Activated CD4-positive, alpha-beta T cell treated with anti-CD3 and anti-CD28 coated beads, Interleukin-2, amount 50 U/mL, for 4 hours (primary cell): ENCODE data around the gene HSPH1.
"Not testable (repeated sequence)": the region's sequence is repeated elsewhere in the genome, so short reads cannot be mapped to it uniquely, and the experiment has no call there.

Experiments used
- DNase-seq, 2 experiments: peaks; one replicate each; pipeline ENCODE4 v3.0.0-alpha.2; 2020

Gene HSPH1

DNA sequence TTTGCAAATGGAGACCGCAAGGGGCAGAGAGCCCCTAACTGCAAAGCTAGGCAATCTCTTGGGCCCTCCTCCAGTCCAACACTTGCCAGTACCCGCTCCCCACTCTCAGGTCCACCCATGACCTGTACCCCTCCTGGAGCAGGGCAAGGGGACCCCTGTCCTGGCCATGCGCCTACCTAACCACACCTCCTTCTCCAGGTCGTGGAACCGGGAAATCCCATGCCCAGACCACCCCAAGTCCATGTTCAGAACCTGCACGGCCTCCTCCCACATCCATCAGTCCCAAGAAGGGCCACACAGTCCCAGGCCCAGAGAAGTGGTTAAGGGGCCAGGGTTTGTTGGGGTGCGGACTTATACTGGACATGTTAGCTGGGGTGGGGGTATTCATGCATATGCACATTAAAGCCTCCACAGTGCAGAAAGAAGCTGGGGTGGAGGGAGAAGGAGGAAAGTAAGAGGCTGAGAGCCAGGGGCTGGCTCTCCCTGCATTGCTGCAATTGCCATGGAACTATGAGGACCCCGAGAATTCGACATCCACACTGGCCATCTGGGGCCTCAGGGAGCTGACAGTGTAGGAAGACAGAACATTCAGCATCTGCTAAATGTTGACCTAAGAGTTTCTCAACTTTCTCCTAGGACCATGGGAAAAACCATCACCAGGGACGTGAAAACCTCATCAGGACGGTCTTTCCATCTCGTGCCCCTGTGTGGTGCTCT lies 39.0 kb downstream of the HSPH1 start:
- DNase-seq, result no peak

GRCh38 chr13:31122143-31122542 lies 39.6 kb downstream of the HSPH1 start:
- no peak for DNase-seq

- DNase-seq, result no peak
Measured at GRCh38 chr13:31121379-31122140, 40.1 kb downstream of the HSPH1 start.

- DNase-seq, result no peak
Measured at GRCh38 chr13:31119966-31120700, 41.6 kb downstream of the HSPH1 start.

DNA sequence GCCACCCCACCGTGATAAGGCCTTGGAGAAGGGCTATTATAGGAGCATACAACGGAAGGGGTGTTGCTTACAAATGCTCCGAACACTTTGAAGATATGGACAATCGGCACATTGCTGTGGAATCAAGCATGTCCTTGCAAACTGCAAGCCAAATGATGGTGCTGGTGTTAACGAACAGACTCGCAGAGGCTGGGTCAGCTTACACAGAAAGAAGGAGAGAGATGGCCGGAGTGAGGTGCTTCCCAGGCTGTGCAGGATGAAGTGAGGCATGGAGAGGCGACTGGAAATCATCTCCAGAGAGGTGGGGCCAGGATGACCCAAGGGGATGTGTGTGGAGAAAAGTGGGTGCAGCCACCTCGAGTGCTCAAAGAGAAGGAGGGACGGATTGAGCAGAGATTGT lies 42.2 kb downstream of the HSPH1 start:
- DNase-seq, result no peak

- DNase-seq, result no peak
Measured at GRCh38 chr13:31116224-31116623, 45.5 kb downstream of the HSPH1 start.

DNA sequence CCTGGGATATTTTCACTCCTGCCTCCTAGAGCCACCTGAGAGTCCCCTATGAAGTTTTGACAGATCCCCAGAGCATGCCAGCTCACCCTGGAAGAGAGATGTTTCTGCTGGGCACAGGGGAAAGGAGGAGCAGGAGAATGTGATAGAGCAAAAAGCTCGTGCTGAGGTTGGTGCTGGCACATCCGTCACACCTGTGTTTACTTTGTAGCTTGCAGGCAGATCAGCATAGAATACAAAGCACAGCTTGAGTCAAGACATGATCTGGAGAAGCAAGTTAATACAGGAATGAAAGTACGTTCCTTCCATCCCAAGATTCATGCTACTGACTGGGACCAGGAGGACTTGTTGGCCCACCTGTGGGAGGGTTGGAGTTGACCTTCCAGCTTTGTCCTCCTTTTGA lies 46.1 kb downstream of the HSPH1 start:
- no peak for DNase-seq

- DNase-seq, result no peak
Measured at GRCh38 chr13:31114641-31115040, 47.1 kb downstream of the HSPH1 start.

DNA sequence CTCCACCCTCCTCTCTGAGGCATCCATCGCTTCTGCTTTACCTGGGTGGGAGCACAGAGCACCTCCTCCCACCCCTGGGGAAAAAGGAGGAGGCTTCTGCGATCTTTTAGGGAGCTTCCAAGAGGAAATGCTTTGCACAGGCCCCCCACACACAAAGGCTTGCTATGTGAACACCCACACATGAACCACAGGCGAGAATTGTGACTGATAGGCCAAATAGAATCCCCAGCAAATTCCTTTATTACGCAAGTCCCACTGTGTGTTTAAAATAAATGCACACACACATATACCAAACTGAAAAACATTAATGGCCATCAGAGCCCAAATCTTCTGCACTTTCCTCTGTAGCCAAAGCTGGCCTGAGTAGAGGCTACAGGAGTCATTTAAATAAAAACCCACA lies 50.6 kb downstream of the HSPH1 start:
- no peak for DNase-seq

- no peak for DNase-seq
Measured at GRCh38 chr13:31110617-31111016, 51.1 kb downstream of the HSPH1 start.

GRCh38 chr13:31110169-31110568 lies 51.5 kb downstream of the HSPH1 start:
- no peak for DNase-seq

DNA sequence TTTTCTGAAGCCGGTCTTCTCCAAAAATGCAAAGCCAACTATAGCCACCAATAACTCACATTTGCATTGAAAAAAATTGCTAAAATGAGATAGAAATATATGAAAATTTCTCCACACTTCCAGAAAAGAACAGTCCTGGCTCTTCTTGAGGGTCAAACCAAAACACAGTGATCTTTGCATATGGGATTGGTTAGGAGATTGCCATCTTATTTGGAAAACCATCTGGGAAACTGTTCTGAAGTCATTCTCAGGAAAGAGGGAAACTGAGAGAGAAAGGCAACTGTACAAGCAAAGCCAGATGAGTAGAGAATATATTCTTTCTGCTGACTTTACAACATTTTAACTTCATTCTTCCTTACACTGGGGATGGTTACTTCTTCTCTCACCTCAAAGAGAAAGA lies 54.6 kb downstream of the HSPH1 start:
- DNase-seq, result no peak

DNA sequence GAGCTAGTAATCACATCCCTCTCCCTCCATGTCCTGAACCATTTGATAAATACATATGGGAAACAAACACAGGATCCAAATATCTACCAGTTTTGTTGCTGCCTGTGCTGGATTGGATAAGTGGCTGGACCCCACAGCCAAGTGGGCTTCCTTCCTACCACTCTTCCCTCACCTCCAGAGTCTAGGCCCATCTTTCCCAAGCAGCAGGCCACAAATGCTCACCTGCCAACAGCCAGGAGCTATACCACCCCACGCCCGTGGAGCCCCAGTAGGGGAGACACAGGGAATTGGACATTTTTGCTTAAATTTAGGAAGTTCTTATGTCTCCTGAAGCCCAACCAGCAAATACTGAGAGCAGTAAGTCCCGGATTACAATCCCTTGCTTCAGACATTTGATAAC lies 55.8 kb downstream of the HSPH1 start:
- DNase-seq, result no peak

GRCh38 chr13:31105020-31105795 lies 56.5 kb downstream of the HSPH1 start:
- no peak for DNase-seq

GRCh38 chr13:31102905-31103304 lies 58.8 kb downstream of the HSPH1 start:
- DNase-seq, result no peak

- no peak for DNase-seq
Measured at GRCh38 chr13:31101472-31102170, 60.1 kb downstream of the HSPH1 start.

- DNase-seq, result no peak
Measured at GRCh38 chr13:31100721-31101120, 61.0 kb downstream of the HSPH1 start.

DNA sequence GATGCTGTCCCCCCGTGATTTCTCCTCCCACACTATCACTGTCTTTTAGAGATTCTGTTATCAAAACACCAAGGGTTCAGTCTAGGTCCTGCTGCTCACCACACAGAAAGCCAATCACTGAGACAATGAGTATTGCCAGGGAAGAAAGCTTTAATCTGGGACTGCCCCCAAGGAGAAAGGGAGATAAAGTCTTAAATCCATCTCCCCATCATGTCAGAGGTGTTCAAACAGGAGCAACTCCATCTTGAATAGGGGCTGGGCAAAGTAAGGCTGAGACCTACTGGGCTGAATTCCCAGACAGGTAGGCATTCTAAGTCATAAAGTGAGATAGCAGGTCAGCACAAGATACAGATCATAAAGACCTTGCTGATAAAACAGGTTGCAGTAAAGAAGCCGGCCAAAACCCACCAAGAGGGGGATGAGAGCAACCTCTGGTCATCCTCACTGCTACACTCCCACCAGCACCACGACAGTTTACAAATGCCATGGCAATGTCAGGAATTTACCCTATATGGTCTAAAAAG lies 63.7 kb downstream of the HSPH1 start:
- not testable (repeated sequence) for DNase-seq

- no peak for DNase-seq
Measured at GRCh38 chr13:31096654-31097302, 64.9 kb downstream of the HSPH1 start.

DNA sequence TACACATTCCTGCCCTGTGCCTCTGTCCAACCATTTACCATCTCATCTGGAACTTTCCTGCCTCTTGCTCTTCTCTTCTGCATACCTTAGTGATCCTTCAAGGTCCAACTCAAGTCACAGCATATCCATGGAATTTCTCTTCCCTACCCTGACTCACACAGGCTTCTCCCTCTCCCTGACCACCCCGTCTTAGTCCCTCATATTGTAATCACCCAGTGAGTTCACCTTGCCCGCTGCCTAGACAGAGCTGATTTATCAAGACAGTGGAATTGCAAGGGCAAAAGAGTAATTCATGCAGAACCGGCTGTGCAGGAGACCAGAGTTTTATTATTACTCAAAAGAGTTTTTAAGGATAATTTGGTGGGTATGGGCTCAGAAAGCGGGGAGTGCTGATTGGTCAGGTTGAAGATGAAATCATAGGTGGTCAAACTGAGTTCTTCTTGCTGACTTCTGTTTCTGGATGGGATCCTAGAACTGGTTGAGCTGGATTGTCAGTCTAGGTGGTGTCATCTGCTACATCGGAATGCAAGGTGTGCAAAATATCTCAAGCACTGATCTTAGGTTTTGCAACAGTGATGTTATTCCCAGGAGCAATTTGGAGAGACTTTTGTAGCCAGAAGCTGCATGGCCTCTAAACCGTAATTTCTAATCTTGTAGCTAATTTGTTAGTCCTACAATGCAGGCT lies 67.2 kb downstream of the HSPH1 start:
- DNase-seq, result no peak
